Activated naive CD4-positive, alpha-beta T cell treated with anti-CD3 and anti-CD28 coated beads for 36 hours (primary cell): ENCODE measurements around the gene SULT2B1. TPM values are rescaled to one million over a fixed set of nuclear protein-coding genes. Genes with fewer than 3 reads are reported as not detected.
A peak's percentile ranks its signal among the peaks of the same experiment; 100 is the strongest.

ENCODE experiments used
- CTCF ChIA-PET: fragments of 350-600 bp; sonication (Branson Sonifier 250); formaldehyde crosslinking; loops from one replicate; lab custom pipeline; 2021; ENCODE audit warnings: antibody characterized with exemption; lab: Charles Lee
- DNase-seq: peaks from one replicate; pipeline ENCODE4 v3.0.0-alpha.2; 2020
- H3K27ac Mint-ChIP-seq: one replicate; pipeline ENCODE4 v1.8.0; 2021; ENCODE audit warnings: mild to moderate bottlenecking, mixed read lengths
- H3K27me3 Mint-ChIP-seq: one replicate; pipeline ENCODE4 v1.8.0; 2021; ENCODE audit warnings: low read depth, mixed read lengths
- H3K36me3 Mint-ChIP-seq: one replicate; pipeline ENCODE4 v1.8.0; 2021; ENCODE audit warnings: low read depth, mixed read lengths
- H3K4me1 Mint-ChIP-seq: one replicate; pipeline ENCODE4 v1.8.0; 2021; ENCODE audit warnings: low read depth, mixed read lengths
- H3K4me3 Mint-ChIP-seq: one replicate; pipeline ENCODE4 v1.8.0; 2021; ENCODE audit warnings: mild to moderate bottlenecking, moderate library complexity, mixed read lengths
- H3K9me3 Mint-ChIP-seq: one replicate; pipeline ENCODE4 v1.8.0; 2021; ENCODE audit warnings: mixed read lengths
- intact Hi-C: fragments of 100-400 bp; cut with micrococcal nuclease; formaldehyde crosslinking; loops from one replicate; pipeline ENCODE4 v1.15.1; 2023
- total RNA-seq, 2 experiments: library from RNA; stranded (reverse); gene quantifications; one replicate each; pipeline ENCODE4 v1.2.3, GENCODE V29; 2021

Gene SULT2B1
- total RNA-seq, 2 experiments from 2014 or later, result not detected

DNA sequence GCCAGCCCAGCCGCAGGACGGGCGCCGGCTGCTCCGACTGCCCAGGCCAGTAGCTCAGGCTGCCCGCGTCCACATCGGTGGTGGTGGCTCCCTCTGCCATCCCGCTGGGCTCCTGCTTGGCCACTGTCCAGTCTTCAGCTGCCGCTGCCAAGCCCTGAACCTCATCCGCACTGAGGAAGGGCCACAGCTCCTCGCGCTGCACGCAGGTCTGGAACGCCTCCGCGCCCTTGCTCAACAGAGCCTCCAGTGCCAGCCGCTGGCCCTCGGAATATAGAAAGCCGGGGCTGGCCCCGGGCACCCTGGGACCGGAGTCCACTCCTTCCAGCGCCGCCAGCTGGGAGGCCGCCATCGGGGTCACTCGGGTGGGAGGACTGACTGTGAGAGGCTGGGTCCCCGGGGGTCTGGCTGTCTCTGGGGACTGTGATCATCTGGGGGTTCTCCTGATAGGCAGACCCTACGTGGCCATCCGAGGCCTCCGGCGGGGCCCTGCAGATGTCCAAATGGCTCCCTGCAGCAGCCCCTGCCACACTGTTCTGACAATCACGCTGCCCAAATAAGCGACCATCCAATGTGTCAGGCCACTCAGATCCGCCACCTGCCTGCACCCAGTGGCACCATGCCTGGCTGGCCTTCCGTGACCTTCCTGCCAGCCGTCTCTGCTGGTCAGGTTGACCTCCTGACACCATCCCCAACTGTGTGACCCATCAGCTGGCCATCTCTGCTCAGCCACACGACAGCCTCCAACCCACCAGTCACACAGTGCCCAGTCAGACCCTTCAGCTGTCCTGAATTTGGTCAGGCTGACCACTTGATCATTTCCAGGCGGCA is 61.3 kb downstream of the SULT2B1 start:
- Mint-ChIP-seq H3K36me3 (peaks cover 34% of the 10 kb centered on the region), H3K4me3 (no peak overlapping the region), H3K27ac (no peak overlapping the region), H3K27me3 (no peaks in the 10 kb centered on the region), H3K9me3 (no peaks in the 10 kb centered on the region), H3K4me1 (peaks cover 21% of the 10 kb centered on the region)
- CTCF ChIA-PET, result no interaction called here
- intact Hi-C loops, result no loop called here
- DNase-seq, result no peak

DNA sequence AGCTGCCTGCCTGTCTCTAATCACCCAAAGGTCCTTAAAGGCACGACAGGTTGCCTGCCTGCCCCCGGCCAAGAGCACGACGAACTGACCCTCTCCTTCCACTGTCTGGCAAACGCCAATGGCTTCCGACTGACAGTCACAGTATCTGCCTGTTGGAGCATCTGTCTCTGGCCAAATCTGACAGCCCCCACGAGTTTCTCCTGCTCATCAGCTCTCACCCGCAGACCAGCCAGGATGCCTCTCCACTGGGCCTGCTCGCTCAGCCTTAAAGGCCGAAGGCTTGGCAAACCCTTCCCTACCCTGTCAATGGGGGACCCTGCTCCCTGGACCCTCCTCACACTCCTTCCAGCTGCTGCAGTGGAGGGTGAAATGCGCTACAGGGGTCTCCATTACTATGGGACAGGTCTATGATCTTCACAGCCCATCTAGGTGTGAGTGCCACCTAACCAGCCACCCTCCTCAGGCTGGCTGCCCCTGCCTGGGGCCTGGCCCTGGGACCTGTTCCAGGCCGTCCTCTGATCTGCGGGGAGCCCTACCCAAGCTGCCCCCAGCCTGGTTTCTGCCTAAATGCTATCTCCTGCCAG is 62.0 kb downstream of the SULT2B1 start:
- H3K36me3 Mint-ChIP-seq, result peaks cover 41% of the 10 kb centered on the region
- no peak for DNase-seq
- intact Hi-C loops, result no loop called here
- peak overlapping the region; percentile 50 for H3K27ac Mint-ChIP-seq
- H3K27me3 Mint-ChIP-seq, result no peaks in the 10 kb centered on the region
- no peaks in the 10 kb centered on the region for H3K9me3 Mint-ChIP-seq
- peaks cover 22% of the 10 kb centered on the region for H3K4me1 Mint-ChIP-seq
- H3K4me3 Mint-ChIP-seq, result no peak overlapping the region
- CTCF ChIA-PET, result no interaction called here

DNA sequence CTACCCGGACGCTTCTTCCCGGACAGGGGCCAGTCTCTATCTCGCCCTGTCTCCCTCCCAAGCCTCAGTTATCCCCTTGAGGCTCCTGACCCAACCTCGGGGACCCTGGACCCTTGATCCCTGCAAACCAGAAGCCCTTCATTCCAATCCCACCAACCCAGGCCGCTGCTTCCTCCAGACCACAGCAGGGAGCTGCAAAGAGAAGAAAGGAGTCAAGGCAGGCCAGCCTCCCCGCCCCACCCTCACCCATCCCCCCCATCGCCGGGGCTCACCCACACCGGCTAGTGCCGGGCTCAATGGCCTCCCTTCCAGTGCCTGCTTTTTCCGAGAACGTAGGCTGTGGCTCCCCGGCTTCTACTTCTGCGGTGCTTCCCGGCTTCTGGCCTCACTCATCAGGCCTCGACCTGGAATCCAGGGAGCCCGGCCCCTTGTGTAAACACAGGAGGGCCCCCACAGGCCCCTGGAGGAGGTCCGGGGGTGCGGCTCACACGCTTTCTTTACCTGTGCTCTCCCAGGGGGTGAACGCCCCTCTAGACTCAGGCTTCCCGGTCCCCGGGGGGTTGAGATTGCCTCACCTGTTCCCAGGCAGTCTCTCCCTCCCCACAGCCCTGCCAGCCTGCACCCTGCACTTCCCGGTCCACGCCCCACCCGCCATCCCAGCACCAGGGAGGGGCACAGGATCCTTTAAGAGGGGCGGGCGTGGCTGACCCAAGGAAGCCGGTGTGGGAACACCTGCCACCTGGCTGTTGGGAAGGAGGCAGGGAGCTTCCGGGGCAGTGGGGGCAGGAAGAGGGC is 62.7 kb downstream of the SULT2B1 start, which contains the start of gene FAM83E:
Gene FAM83E (minus strand): TSS at position 641 of the 795 bp plus-strand sequence. CDS start 1,704 bp downstream, outside the sequence.
- H3K27me3 Mint-ChIP-seq, result no peaks in the 10 kb centered on the region
- no peak for DNase-seq
- intact Hi-C loops, result no loop called here
- H3K4me3 Mint-ChIP-seq, result peak within 1 kb of the TSS; percentile 39
- H3K9me3 Mint-ChIP-seq, result no peaks in the 10 kb centered on the region
- CTCF ChIA-PET, result no interaction called here
- peaks cover 24% of the 10 kb centered on the region for H3K4me1 Mint-ChIP-seq
- H3K36me3 Mint-ChIP-seq, result peaks cover 45% of the 10 kb centered on the region
- peak within 1 kb of the TSS; percentile 50 for H3K27ac Mint-ChIP-seq

DNA sequence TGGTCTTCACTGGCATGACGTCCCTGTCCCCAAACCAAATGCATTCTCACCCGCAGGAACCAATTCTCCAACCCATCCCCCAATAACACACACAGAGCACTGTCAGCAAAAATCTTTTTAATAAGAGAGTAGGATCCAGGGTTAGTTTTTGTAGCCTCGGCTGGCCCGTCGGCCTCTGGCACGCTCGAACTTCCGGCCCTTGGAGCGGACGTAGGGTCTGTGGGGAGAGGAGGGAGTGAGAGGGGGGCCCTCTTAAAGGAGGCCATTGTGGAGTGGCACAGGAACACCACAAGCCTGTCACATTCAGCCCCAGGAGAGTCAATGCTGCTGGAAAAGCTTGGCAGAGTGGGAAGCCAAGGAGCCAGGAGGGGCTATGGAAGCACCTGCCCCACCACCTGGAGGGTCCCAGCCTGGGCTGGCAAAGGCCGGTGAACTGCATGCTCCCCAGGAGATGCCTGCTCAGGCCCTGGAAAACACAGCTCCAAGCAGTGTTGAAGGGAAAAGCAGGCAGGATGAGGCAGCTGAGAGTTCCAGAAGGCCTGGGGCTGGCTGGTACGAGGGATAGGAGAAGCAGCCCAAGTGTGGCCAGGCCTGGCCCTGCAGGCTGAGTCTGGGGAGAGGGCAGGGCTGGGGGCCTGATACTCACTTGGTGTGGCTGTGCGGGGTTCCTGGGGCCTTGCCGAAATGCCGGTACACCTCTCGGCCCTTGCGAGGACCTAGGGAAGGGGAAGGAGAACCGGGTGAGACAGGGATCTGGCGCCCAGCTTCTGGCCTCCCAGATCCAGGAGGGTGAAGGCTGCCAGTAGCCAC is 63.5 kb downstream of the SULT2B1 start:
- H3K27me3 Mint-ChIP-seq, result no peaks in the 10 kb centered on the region
- no peak overlapping the region for H3K27ac Mint-ChIP-seq
- H3K4me3 Mint-ChIP-seq, result peak overlapping the region; percentile 39
- CTCF ChIA-PET, result no interaction called here
- intact Hi-C loops, result no loop called here
- peaks cover 32% of the 10 kb centered on the region for H3K4me1 Mint-ChIP-seq
- H3K36me3 Mint-ChIP-seq, result peaks cover 48% of the 10 kb centered on the region
- no peaks in the 10 kb centered on the region for H3K9me3 Mint-ChIP-seq
- DNase-seq, result no peak

DNA sequence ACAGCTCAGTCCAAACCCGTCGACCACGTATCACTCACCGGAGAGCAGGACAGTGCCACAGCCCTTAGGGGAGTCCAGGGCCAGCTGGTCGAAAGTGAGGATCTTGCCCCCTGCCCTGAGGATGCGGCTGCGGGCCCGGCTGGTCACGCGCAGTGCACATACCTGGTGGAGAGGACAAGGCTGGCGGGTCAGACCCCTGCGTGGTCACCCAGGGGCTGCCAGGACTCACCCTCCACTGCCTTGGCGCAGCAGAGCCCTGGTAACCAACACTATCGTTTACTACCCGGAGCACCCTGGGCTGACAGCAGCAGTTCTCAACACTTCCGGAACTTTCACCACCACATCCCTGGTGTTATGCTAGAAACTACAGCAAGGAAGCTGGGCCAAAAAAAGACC is 64.1 kb downstream of the SULT2B1 start:
- Mint-ChIP-seq H3K4me3 (peak overlapping the region; percentile 99), H3K9me3 (no peaks in the 10 kb centered on the region), H3K27ac (no peak overlapping the region), H3K36me3 (peaks cover 48% of the 10 kb centered on the region), H3K27me3 (no peaks in the 10 kb centered on the region), H3K4me1 (peaks cover 32% of the 10 kb centered on the region)
- intact Hi-C loops, result no loop called here
- CTCF ChIA-PET, result interaction anchor here (1.2 kb wide), 1 partner anchor 29 kb away, joined by 3 read pairs; no protein-coding TSS in a partner anchor
- no peak for DNase-seq

DNA sequence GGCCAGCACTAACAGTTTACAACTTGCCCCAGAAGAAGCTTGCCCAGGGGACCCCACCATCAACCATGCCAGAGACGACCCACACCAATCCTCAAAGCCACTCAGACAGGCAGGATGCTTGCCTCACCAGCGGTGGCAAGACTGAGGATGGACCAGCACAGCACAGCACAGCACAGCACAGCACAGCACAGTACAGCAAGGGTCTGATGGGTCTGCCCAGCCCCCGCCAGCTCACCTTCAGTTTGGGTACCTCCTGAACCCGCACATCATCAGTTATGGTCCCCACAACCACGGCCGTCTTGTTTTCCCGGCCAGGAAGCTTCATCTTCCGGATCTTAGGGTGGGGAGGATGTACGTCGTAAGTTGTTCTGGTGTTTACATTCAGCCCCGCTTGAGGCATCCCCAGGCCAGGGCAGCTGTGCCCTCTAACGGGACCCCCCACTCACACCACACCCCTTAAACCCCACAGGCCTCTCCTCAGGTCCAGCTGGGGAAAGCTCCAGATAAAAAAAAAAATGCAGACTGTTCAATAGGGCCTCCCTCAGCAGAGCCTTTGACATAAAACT is 64.6 kb downstream of the SULT2B1 start:
- CTCF ChIA-PET, result interaction anchor here (1.2 to 1.4 kb wide), 2 partner anchors 8 to 29 kb away, joined by 3 read pairs; no protein-coding TSS in a partner anchor
- H3K27ac Mint-ChIP-seq, result peak overlapping the region; percentile 8
- no peaks in the 10 kb centered on the region for H3K9me3 Mint-ChIP-seq
- H3K4me3 Mint-ChIP-seq, result peak overlapping the region; percentile 99
- peaks cover 51% of the 10 kb centered on the region for H3K36me3 Mint-ChIP-seq
- peaks cover 36% of the 10 kb centered on the region for H3K4me1 Mint-ChIP-seq
- DNase-seq, result no peak
- H3K27me3 Mint-ChIP-seq, result no peaks in the 10 kb centered on the region
- intact Hi-C loops, result no loop called here

DNA sequence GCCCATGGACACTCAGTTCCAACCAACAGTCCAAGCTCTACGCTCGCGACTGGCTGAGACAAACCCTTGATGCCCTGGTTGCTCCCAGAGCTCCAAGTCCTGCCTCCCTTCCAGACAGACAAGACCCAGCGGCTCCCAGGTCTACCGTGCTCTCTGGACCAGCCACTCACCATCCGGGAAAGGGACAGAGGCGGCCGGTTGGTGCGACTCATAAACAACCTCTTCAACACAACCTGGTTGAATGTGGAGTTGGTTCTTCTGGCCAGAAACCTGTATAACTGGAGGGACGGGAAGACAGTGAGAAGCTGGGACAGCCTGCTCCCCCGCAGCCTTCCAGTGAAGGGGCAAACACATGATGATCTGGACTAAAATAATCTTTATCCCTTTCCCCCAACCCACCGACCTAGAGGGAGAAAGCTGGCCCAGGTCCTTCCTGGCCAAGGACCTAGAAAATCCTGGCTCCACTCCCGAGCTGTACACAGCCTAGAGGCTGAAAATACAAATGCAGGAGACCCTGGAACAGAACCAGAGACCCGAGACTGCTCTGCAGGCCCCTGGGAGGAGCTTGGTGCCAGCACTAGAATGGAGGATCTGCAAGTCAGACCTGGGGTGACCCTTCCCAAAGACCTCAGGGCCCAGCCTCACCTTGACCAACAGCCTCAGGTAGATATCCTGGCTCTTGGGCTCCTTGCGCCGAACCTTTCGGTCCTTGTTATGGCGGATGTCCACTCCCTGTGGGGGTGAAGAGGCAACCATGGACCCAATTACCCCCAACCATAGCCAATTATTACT is 65.4 kb downstream of the SULT2B1 start:
- Mint-ChIP-seq H3K27me3 (no peaks in the 10 kb centered on the region), H3K4me1 (peaks cover 41% of the 10 kb centered on the region), H3K9me3 (no peaks in the 10 kb centered on the region), H3K27ac (peak overlapping the region; percentile 99), H3K4me3 (peak overlapping the region; percentile 99), H3K36me3 (peaks cover 55% of the 10 kb centered on the region)
- CTCF ChIA-PET, result interaction anchor here (1.2 to 1.4 kb wide), 2 partner anchors 9 to 30 kb away, joined by 3 read pairs; no protein-coding TSS in a partner anchor
- DNase-seq, result no peak
- intact Hi-C loops, result no loop called here

DNA sequence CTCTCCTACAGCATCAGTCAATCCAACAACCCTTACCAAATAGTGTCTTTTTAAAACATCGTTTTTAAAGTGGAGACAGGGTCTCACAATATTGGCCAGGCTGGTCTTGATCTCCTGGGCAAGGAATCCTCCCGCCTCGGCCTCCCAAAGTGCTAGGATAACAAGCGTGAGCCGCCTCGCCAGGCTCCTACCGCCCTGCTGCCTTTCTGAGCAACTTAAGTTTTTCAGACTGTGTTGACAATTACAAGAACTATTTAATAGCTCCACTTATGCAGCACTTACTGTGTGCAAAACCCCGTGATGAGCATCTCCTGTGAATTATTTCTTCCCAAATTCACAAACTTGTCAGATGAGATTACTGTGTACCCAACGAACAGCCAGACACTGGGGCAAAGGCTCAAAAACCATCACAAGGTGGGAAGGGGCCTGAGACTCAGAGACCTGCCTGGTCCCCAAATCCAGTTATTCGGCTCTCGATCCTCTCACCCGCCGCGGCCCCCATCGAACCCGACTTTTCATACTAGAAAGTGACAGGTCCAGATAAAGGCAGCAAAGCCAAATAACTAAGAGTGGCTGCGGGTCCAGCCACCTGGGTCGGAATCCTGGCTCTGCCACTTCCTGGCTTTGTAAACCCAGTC is 66.4 kb downstream of the SULT2B1 start:
- intact Hi-C loops, result loop anchor here (2.0 kb wide), 1 partner anchor 174 kb away; the partner anchor contains the start of gene GRWD1
- Mint-ChIP-seq H3K27me3 (no peaks in the 10 kb centered on the region), H3K27ac (peak overlapping the region; percentile 99), H3K4me1 (peaks cover 47% of the 10 kb centered on the region), H3K4me3 (peak overlapping the region; percentile 99), H3K36me3 (peaks cover 59% of the 10 kb centered on the region), H3K9me3 (no peaks in the 10 kb centered on the region)
- CTCF ChIA-PET, result no interaction called here
- DNase-seq, result no peak

DNA sequence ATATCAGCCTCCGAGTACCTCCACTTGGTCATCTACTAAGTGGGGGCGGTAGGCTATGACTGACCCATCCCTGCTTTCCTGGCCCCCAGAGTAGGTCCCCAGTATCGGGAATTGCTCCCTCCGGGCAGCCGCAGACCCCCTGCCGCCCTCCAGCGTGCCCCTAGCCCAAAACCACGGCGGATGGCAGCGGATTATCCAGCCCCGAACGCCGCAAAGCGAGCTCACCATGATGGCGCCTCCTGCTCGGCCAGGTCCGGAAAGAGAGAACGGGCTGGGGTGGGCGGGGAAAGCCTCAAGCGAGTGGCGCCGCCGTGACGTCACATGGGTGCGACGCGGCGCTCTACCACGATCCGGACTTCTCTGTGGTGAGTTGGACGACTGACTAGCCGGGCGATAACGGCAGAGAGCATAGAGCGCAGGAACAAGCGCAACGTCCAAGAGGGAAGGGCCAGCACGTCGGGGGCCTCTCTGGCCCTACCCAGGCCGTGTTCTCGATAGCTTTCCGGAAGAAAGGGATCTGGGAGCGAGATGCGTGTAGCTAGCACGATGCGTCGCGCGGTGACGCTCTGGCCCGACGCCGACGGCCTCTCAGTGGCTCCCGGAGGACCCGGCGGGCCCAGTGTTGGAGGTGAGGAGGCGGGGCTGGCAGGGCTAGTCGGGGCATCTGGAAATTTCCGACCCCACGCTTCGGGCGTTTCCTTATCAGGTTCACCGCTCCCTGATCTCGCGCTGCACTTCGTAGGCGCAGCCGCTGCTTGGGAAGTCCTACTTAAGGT is 67.1 kb downstream of the SULT2B1 start, which contains the start of the genes RPL18 and SPHK2:
Gene RPL18 (minus strand): TSS at position 263 of the 776 bp plus-strand sequence. CDS start 35 bp downstream, at position 228.
Gene SPHK2 (plus strand): TSS at position 591 of the 776 bp plus-strand sequence. CDS start 1,009 bp downstream, outside the sequence.
- peaks cover 60% of the 10 kb centered on the region for H3K36me3 Mint-ChIP-seq
- intact Hi-C loops, result loop anchor here (1.0 to 2.0 kb wide), 5 partner anchors 18 to 298 kb away; partner anchors contain the start of genes CYTH2, DBP, GRWD1 and SYNGR4
- H3K27me3 Mint-ChIP-seq, result no peaks in the 10 kb centered on the region
- H3K4me3 Mint-ChIP-seq, result peak within 1 kb of the TSS; percentile 99
- peak within 1 kb of the TSS; percentile 99 for H3K27ac Mint-ChIP-seq
- CTCF ChIA-PET, result no interaction called here
- H3K9me3 Mint-ChIP-seq, result no peaks in the 10 kb centered on the region
- H3K4me1 Mint-ChIP-seq, result peaks cover 53% of the 10 kb centered on the region
- peak; percentile 95 for DNase-seq
